Cardiac muscle cell (in vitro differentiated cells and primary cell): ENCODE results near the gene AP4B1. TPM values are rescaled to one million over a fixed set of nuclear protein-coding genes. Genes with fewer than 3 reads are reported as not detected.

Experiments used
- DNase-seq, 2 donors: peaks; one replicate each; pipeline versions ENCODE4 v3.0.0 to v3.0.0-alpha.2; 2010 to 2017; ENCODE audit warnings: low read depth in 1 of 2, low spot score in 1 of 2
- H3K27ac ChIP-seq: fragments of 200-600 bp; sonication (generic); 2 replicates; pipeline ENCODE4 v1.5.1; 2016
- H3K27me3 ChIP-seq: fragments of 200-600 bp; sonication (generic); 2 replicates; pipeline ENCODE4 v1.6.0; 2016; ENCODE audit warnings: control low read depth
- H3K36me3 ChIP-seq: fragments of 200-600 bp; sonication (generic); 2 replicates; pipeline ENCODE4 v1.5.1; 2016; ENCODE audit warnings: control low read depth
- H3K4me1 ChIP-seq: fragments of 200-600 bp; sonication (generic); 2 replicates; pipeline ENCODE4 v1.8.1; 2017; ENCODE audit warnings: low read depth, mild to moderate bottlenecking, mixed run types
- H3K4me3 ChIP-seq: fragments of 200-600 bp; sonication (generic); 2 replicates; pipeline ENCODE4 v1.5.1; 2016; ENCODE audit warnings: mild to moderate bottlenecking
- H3K9me3 ChIP-seq: fragments of 200-600 bp; sonication (generic); 2 replicates; pipeline ENCODE4 v1.5.1; 2017; ENCODE audit warnings: low read depth, mild to moderate bottlenecking, control low read depth
- polyA plus RNA-seq: library from polyadenylated mRNA; unstranded; fragments of >200 nt; fragmentation: Nextera tagmentation; extraction: Ambion mirVana; gene quantifications from 2 replicates; pipeline ENCODE4 v1.2.1, GENCODE V29; 2016
- total RNA-seq: library from RNA; depleted of rRNA; stranded (reverse); fragments of >200 nt; gene quantifications from 2 replicates; pipeline ENCODE4 v1.2.3, GENCODE V29; 2016
- TF ChIP-seq, protein P1 (sequence below): IDR thresholded peaks from 2 replicates; pipeline ENCODE4 v1.5.1; 2012; ENCODE audit warnings: low read depth, mild to moderate bottlenecking, low read length

The AP4B1 gene
- total and polyA plus RNA-seq, 2 experiments from 2014 or later, result 18.3 to 18.8 TPM

DNA sequence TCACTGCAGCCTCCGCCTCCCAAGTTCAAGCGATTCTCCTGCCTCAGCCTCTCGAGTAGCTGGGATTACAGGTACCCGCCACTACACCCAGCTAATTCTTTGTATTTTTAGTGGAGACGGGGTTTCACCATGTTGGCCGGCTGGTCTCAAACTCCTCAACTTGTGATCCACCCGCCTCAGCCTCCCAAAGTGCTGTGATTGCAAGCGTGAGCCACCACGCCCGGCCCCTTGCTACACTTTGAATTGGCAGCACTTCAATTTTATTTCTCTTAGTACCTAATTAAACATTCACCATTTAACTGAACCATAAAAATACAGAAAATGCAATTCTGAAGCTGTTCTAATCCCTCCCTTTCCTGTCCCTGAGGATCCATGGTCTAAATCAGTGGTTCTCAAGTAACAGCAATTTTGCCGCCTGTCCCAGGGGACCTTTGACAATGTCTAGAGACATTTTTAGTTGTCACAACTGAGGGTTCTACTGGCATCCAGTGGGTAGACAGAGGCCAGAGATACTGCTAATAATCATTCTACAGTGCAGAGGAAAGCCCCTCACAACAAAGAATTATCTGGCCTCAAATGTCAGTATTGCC, 12.9 kb downstream of the AP4B1 start:
- Histone ChIP-seq H3K9me3 (no peaks in the 10 kb centered on the region), H3K4me3 (no peak overlapping the region), H3K27me3 (no peaks in the 10 kb centered on the region), H3K4me1 (no peaks in the 10 kb centered on the region), H3K27ac (no peak overlapping the region), H3K36me3 (peaks cover 10% of the 10 kb centered on the region)
- TF ChIP-seq, protein P1, sequence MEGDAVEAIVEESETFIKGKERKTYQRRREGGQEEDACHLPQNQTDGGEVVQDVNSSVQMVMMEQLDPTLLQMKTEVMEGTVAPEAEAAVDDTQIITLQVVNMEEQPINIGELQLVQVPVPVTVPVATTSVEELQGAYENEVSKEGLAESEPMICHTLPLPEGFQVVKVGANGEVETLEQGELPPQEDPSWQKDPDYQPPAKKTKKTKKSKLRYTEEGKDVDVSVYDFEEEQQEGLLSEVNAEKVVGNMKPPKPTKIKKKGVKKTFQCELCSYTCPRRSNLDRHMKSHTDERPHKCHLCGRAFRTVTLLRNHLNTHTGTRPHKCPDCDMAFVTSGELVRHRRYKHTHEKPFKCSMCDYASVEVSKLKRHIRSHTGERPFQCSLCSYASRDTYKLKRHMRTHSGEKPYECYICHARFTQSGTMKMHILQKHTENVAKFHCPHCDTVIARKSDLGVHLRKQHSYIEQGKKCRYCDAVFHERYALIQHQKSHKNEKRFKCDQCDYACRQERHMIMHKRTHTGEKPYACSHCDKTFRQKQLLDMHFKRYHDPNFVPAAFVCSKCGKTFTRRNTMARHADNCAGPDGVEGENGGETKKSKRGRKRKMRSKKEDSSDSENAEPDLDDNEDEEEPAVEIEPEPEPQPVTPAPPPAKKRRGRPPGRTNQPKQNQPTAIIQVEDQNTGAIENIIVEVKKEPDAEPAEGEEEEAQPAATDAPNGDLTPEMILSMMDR, result no peak
- DNase-seq, result no peak

GRCh38 chr1:113890816-113891215, 13.8 kb downstream of the AP4B1 start:
- Histone ChIP-seq H3K4me1 (no peaks in the 10 kb centered on the region), H3K9me3 (no peaks in the 10 kb centered on the region), H3K4me3 (no peak overlapping the region), H3K27me3 (no peaks in the 10 kb centered on the region), H3K27ac (no peak overlapping the region), H3K36me3 (peaks cover 10% of the 10 kb centered on the region)
- no peak for DNase-seq
- TF ChIP-seq, protein P1, result no peak

GRCh38 chr1:113887402-113888175, 17.0 kb downstream of the AP4B1 start, which contains the start of gene BCL2L15:
BCL2L15 (minus strand) TSS chr1:113887581; CDS start chr1:113887375, 206 bp downstream.
- H3K36me3 ChIP-seq, result no peaks in the 10 kb centered on the region
- H3K9me3 ChIP-seq, result no peaks in the 10 kb centered on the region
- H3K4me1 ChIP-seq, result no peaks in the 10 kb centered on the region
- H3K4me3 ChIP-seq, result no peak within 1 kb of the TSS
- H3K27me3 ChIP-seq, result no peaks in the 10 kb centered on the region
- DNase-seq, result no peak
- TF ChIP-seq, protein P1, result no peak
- no peak within 1 kb of the TSS for H3K27ac ChIP-seq

GRCh38 chr1:113886417-113887401, 17.9 kb downstream of the AP4B1 start:
- Histone ChIP-seq H3K4me3 (no peak overlapping the region), H3K9me3 (no peaks in the 10 kb centered on the region), H3K27me3 (no peaks in the 10 kb centered on the region), H3K4me1 (no peaks in the 10 kb centered on the region), H3K27ac (no peak overlapping the region), H3K36me3 (no peaks in the 10 kb centered on the region)
- no peak for DNase-seq
- TF ChIP-seq, protein P1, result no peak

DNA sequence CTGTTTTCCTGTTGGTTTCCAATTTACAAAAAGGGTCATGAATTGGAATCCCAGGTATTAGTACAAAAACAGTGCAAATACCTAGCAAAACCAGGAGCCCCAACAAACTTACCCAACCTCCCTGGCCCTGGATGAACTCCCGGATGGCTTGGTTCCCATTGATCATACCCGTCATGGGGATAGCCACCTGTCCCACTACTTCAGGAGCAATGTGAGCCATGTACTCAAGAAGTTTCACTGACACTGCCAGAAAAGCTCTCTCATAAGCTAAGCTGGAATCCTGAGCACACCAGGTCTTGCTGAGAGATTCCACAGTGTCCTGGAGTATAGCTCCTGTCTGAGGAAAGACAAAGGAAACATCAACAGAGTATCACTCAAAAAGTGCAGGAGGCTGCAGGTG, 22.9 kb downstream of the AP4B1 start:
- Histone ChIP-seq H3K27me3 (no peaks in the 10 kb centered on the region), H3K4me1 (peaks cover 5% of the 10 kb centered on the region), H3K9me3 (no peaks in the 10 kb centered on the region), H3K27ac (no peak overlapping the region), H3K36me3 (no peaks in the 10 kb centered on the region), H3K4me3 (no peak overlapping the region)
- no peak for DNase-seq
- TF ChIP-seq, protein P1, result no peak
